Adipocyte (in vitro differentiated cells): ENCODE results near the gene RAET1G.
A peak's percentile ranks its signal among the peaks of the same experiment; 100 is the strongest.

ENCODE experiments used
- DNase-seq: peaks from one replicate; pipeline ENCODE4 v3.0.0-alpha.2; 2015; ENCODE audit warnings: low read depth
- H3K27me3 ChIP-seq: replicated peaks from 2 replicates; pipeline ENCODE4 v1.7.0; 2013; ENCODE audit warnings: mild to moderate bottlenecking, low read length, moderate library complexity; ENCODE audit not compliant: control insufficient read depth, insufficient read depth
- H3K36me3 ChIP-seq: 2 replicates; pipeline ENCODE4 v1.7.0; 2013; ENCODE audit warnings: low read length, mild to moderate bottlenecking, moderate library complexity; ENCODE audit not compliant: control insufficient read depth, insufficient read depth, severe bottlenecking
- H3K4me1 ChIP-seq: 2 replicates; pipeline ENCODE4 v1.7.0; 2013; ENCODE audit warnings: mild to moderate bottlenecking, low read length, moderate library complexity; ENCODE audit not compliant: control insufficient read depth, insufficient read depth
- H3K4me3 ChIP-seq: 2 replicates; pipeline ENCODE4 v1.7.0; 2013; ENCODE audit warnings: mild to moderate bottlenecking, low read length, moderate library complexity
- H3K9ac ChIP-seq: 2 replicates; pipeline ENCODE4 v1.7.0; 2013; ENCODE audit warnings: mild to moderate bottlenecking, low read length, moderate library complexity
- H3K9me3 ChIP-seq: 2 replicates; pipeline ENCODE4 v1.7.0; 2013; ENCODE audit warnings: mild to moderate bottlenecking, low read length, moderate library complexity; ENCODE audit not compliant: control insufficient read depth

Gene RAET1G

DNA sequence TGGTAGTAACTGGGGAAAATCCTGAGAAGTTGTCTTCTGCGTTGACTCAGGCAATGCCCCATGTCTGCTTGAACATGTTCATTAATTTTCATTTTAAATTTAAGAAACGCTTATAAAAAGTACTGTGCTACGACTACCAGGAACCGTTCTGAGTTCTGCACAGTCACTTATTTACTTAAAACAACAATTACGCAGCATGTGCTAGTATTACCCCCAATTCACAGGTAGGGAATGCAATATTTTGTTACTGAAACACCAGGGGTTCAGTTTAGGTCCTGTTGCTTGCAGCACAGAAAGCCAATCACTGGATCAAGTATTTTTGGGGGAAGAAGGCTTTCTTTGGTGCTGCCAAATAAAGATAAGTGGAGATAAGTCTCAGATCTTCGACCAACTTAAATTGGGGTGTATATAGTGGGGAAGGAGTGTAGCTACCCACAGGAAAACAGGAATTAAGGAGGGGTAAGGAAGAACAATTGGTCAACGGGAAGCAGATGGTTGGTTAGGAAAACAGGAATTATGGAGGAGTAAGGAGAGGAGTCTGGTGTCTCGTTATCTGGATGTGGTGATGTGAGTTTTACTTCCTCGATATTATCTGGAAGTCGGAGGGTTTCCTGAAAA, 53.5 kb downstream of the RAET1G start:
- peaks cover 15% of the 10 kb centered on the region for H3K4me1 ChIP-seq
- no peak overlapping the region for H3K4me3 ChIP-seq
- no peaks in the 10 kb centered on the region for H3K27me3 ChIP-seq
- no peaks in the 10 kb centered on the region for H3K36me3 ChIP-seq
- H3K9ac ChIP-seq, result no peak overlapping the region
- no peaks in the 10 kb centered on the region for H3K9me3 ChIP-seq
- DNase-seq, result no peak

DNA sequence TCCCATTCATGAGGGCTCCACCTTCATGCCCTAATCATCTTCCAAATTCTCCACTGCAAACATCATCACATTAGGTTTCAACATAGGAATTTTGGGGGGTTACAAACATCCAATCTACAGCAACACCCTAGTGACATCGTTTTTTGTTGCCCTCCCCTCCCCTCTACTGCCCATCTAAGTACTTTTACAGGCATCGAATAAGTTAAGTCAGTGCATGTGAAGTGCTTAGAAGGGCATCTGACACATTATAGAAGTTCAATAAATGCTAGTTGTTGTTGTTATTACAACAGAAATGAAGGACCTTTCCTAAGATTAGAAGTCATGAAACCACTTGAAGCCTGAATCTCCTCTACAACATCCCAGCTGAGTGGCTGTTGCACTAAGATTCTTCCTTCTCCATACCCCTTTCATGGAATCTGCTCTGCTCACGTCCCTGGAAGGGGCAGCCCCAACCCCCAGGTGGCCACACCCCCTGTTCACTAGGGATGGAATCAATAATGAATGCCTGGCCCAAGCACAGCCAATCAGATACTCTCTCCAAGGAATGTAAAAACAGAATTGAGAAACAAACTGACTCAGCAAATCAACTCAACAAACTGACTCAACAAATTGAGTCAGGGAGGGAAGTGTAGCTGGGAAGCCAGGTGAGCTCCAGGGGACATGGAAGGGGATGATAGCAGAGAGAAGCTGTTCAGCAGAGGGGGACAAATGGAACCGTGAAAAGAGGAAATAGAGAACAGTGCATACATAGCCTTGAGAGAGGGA, 54.9 kb downstream of the RAET1G start:
- Histone ChIP-seq H3K36me3 (no peaks in the 10 kb centered on the region), H3K4me3 (no peak overlapping the region), H3K4me1 (peaks cover 15% of the 10 kb centered on the region), H3K9me3 (no peaks in the 10 kb centered on the region), H3K27me3 (no peaks in the 10 kb centered on the region), H3K9ac (no peak overlapping the region)
- DNase-seq, result peak; percentile 47
